ENCODE results near the gene CFD.
A peak's percentile ranks its signal among the peaks of the same experiment; 100 is the strongest.
"Not testable (repeated sequence)": the region's sequence is repeated elsewhere in the genome, so short reads cannot be mapped to it uniquely, and the experiment has no call there.

Gene CFD

DNA sequence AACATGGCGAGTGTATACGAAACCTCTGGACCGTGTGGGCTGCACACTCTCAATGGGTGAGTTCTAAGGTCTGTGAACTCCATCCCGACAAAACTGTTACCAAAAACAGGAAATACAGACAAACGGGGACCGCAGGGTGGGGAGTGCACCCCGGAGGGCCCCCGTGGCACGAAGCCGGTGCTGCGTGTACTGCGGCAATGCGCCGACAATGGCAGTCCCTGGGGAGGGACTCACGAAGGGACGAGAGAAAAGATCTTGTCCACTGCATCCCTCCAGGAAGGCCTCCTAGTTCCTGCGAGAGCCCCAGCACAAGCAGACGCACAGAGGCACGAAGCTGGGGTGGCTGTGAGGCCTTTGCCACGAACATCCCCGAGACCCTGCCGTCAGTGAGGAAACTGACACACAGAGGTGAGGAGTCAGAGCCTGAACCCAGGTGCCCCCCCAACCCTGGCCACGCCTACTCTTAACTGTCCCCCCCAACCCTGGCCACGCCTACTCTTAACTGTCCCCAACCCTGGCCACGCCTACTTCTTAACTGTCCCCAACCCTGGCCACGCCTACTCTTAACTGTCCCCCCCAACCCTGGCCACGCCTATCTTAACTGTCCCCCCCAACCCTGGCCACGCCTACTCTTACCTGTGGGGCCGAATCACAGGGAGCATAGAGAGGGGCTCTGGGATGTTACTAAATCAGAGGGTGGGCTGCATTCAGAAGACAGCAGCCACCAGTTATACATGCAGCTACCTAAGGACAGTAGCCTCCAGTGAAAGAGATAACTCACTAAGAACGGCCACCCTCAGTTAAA lies 29.3 kb downstream of the CFD start:
- peak; percentile 20 for DNase-seq

DNA sequence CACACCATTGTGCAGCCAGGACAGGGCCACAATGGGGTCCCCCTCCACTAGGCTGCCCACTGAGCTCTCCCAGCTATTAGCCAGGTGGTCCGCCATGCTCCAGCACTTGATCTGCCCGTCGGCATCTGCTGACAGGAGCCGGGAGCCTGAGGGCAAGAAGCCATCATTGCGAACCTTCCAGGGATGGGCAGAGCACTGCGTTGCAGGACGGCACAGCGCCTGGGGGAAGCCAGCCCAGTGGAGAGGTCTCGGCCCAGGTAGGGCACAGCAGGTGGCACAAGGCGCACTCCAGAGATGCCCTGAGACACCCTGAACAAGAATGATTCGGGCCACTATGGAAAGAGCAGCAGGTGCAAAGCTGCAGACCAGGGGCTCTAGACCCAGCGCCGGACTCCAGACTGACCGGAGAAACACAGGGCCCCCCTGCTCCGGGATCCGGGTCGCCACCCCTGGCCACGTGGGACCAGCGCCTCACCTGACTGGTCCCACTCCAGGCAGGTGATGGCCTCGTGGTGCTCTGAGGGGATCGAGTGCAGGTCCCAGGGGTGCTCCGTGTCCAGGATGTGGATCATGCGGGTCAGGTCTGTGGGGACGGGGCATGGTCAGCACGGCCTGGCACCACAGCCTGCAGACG lies 30.3 kb downstream of the CFD start:
- no peak for DNase-seq

DNA sequence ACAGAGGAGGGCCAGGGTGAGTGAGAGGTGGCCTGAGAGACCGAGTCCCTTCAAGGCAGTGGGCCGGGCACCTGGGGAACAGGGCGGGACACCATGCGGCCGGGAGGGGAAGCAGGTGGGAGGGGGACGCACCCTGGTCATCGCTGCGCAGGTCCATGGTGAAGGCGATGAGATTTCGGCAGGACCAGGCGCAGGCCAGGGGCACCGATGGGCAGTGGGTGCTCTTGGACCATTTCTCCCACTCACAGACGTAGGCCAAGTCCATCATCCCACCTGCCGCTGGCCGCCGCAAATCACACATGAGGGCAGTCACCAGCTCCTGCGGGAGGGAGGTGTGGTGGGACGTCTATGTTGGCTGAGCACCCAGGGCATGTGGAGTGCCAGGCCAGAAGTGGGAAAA lies 31.4 kb downstream of the CFD start:
- DNase-seq, result no peak

DNA sequence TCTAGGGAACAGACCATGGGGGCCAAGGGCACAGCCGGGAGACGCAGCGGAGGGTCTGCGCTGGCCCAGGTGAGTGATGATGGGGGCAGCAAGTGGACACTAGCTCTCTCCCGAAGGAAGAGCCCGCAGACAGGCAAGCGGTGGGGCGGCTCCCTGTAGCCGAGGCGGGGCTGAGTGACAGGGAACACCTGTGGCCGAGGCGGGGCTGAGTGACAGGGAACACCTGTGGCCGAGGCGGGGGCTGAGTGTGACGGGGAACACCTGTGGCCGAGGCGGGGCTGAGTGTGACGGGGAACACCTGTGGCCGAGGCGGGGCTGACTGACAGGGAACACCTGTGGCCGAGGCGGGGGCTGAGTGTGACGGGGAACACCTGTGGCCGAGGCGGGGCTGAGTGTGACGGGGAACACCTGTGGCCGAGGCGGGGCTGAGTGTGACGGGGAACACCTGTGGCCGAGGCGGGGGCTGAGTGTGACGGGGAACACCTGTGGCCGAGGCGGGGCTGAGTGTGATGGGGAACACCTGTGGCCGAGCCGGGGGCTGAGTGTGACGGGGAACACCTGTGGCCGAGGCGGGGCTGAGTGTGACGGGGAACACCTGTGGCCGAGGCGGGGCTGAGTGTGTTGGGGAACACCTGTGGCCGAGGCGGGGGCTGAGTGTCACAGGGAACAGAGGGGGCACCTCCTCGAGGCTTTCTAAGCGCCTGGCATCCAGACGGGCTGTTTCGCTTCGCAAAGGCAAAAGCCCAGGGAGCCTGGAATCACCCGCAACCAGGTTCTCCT lies 32.1 kb downstream of the CFD start:
- not testable (repeated sequence) for DNase-seq

DNA sequence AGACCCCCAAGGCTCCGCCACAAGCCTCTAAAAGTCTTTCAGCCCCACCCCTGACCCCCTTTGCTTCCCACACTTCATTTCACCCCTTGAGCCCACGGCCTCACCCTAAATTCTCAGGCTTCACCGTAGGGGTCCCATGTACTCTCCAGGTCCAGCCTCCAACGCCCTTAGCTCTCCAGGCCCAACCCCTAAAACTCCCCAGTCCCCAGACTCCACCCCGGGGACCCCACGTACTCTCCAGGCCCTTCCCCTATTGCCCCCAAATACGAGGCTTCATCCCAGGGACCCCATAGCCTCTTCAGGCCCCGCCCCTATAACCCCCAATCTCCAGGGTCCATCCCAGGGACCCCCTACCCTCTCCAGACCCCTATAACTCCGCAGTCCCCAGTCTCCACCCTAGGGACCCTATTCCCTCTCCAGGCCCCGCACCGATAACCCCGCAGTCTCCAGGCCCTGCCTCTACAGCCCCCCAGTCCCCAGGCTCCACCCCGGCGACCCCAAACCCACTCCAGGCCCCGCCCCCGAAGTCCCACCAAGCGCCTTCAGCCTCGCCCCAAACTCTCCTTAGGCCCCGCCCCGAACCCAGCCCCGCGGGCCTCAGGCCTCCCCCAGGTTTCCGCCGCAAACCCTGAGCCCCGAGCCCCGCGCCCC lies 32.9 kb downstream of the CFD start:
- peak; percentile 45 for DNase-seq

DNA sequence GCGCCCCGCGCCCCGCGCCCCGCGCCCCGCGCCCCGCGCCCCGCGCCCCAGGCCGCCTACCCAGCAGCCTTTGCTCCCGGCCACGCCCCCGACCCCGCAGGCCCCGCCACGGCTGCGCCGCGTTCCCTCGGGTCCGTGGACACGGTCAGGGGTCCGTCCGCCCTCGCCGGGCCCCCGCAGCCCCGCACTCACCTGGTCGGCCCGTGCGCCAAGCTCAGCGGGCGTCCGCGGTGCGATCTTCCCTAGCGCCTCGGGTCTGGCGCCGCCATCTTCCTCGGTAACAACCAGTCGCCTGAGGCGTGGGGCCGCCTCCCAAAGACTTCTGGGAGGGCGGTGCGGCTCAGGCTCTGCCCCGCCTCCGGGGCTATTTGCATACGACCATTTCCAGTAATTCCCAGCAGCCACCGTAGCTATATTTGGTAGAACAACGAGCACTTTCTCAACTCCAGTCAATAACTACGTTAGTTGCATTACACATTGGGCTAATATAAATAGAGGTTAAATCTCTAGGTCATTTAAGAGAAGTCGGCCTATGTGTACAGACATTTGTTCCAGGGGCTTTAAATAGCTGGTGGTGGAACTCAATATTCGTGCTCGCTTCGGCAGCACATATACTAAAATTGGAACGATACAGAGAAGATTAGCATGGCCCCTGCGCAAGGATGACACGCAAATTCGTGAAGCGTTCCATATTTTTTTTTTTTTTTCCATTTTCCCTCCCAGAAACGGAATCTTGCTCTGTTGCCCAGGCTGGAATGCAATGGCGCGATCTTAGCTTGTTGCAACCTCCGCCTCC lies 33.6 kb downstream of the CFD start, which contains the start of the genes MED16 and RNU6-9:
TSS of gene MED16 (minus strand) at position 294 of the 796 bp plus-strand sequence. CDS start 2,056 bp downstream, outside the sequence.
TSS of gene RNU6-9 (plus strand) at position 591 of the 796 bp plus-strand sequence.
- peak; percentile 84 for DNase-seq

DNA sequence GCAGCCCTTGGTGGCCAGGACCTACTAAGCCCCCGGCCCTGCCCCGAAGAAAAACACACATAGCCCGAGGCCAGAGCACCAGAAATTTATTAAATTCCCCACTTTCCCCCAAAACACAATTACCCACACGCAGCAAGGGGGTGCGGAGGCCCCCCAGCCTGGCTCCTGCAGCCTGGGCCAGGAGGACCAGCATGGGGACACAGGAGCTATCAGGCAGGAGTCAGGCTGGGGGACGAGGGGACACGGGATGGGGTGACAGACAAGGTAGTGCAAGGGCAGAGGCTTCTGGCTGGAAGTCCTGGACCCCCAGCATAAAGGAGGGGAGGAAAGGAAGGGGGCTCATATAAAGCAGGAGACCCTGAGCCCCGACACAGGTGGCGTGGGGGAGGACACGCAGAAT lies 37.0 kb downstream of the CFD start:
- DNase-seq, result no peak

DNA sequence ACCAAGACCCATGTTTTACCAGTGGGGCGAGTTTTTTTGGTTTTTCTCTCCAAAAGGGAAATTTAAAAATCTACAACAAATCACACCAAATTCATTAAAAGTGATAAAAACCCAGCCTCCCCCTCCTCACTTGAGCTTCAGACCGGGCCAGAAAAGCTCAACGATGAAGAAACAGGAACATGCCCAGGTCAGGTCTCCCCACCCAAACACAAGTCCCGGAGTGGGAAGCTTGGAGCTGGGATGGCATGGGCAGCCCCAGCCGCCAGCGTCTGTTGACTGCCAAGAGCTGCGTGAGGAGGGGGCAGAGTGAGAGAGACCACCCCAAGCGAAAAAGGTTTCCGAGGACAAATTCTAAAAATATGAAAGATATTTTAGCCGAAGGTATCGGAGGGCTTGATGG lies 37.5 kb downstream of the CFD start:
- no peak for DNase-seq

DNA sequence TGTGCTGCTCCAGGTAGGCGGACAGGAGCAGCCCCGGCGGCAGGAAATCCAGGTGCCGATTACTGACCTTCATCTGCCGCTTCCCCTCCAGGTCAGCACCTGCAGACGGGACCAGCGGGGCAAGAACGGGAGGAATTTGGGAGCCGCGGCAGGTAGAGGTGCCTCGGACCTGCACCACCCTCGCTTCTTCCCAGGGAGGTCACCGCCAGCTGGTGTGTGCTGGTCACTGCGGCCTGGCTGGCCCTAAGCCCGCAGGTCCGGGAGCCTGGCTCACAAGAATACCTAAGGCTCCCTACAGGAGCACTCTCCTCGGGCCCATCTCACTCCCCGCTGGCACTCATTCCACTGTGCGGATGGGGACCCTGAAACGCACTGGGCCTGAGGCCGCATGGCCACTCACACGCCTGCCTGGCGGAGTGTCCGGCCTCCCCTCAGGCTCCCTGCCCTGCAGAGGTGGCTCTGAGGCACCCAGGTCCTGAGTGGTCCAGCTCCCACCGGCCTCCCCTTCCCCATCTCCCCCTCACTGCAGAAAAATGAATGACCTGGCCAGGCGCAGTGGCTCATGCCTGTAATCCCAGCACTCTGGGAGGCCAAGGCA lies 38.1 kb downstream of the CFD start:
- no peak for DNase-seq

DNA sequence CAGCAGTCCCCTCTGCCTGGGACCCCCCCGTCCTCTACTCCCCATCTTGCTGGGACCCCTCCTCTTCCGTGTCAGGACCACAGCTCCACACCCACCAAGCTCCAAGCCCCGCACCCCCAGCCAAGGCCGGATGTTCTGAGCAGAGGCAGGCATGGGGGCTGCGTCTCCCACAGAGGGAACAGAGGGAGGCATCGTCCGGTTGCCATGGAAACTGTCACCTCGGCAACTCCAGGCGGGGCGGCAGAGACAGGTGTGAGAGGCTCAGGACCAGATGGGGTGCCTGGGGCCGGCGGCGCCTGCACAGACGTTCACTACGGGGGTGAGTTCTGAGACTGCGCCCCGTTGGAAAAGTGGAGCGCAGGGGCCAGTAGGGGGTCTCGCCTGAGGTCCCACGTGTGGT lies 39.2 kb downstream of the CFD start:
- peak; percentile 42 for DNase-seq

DNA sequence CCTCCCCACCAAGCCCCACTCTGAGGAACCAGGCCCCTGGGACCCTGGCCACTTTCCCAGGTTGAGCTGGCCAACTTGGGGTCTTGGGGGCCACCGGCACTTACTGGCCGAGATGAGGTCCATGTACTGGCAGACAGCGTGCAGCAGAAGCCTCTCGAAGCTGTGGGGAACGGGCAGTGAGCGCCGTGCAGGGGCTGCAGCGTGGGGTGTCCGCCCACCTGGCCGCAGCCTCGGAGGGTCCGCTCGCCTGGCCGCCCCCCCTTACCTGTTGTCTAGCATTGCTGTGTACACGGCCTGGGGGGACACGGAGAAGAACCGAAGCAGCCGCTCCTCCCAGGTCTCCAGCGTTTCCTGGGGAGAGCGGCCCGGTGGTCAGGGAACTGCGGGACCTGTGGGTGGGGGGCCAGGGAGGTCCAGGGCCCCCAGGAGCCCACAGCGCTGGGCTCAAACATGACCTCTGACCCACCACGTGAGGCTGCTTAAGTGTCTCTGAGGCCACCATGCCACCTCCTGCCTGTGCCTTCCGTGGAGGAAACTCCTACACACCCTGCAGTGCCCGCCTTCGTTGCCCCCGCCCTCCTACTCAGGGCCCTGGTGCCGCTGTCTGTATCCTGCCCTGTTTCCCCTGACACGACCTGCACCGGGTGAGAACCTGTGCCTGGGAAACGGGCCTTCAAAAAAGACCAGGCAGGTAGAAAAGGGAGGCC lies 40.0 kb downstream of the CFD start:
- DNase-seq, result no peak

DNA sequence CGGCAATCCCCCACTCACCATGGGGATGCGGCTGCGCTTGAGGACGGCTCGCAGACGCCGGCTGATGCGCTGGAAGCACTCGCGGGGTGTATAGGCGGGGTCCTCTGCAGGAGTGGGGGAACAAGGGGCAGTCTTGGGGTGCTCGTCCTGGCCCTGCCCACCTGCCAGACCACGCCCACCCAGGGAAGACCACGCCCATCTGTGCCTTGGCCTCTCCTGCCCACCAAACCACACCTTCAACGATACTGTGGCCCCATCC lies 40.5 kb downstream of the CFD start:
- no peak for DNase-seq

DNA sequence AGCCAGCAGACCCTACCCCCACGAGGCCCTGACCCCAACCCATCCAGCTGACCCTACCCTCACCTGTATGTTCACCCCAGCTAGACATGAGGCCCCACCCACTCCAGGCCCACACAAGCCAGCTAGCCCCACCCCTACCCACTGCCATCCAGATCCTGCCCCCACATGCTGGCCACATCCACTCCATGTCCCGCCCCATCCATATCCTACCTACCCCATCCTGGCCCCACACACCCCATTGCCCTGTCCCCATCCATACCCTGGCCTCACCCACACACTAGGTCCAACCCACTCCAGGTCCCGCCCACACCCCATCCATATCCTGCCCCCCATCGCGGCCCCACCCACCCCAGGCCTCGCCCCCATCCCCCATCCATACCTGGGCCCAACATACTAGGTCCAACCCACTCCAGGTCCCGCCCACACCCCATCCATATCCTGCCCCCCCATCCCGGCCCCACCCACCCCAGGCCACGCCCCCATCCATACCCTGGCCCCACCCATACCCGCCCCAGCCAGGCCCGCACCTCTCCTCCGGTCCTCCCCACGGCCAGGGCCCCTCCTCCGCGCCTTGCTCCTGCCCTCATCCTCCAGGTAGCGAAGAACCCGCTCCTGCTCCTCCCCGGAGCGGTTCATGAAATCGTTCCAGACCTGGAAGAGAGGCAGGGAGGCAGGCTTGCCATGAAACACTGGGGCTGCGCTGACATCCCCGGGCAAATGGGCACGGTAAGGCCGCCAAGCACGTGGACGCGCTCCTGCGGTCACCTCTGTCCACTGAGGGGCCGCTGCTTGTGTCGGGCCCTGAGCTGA lies 41.0 kb downstream of the CFD start:
- peak; percentile 16 for DNase-seq

DNA sequence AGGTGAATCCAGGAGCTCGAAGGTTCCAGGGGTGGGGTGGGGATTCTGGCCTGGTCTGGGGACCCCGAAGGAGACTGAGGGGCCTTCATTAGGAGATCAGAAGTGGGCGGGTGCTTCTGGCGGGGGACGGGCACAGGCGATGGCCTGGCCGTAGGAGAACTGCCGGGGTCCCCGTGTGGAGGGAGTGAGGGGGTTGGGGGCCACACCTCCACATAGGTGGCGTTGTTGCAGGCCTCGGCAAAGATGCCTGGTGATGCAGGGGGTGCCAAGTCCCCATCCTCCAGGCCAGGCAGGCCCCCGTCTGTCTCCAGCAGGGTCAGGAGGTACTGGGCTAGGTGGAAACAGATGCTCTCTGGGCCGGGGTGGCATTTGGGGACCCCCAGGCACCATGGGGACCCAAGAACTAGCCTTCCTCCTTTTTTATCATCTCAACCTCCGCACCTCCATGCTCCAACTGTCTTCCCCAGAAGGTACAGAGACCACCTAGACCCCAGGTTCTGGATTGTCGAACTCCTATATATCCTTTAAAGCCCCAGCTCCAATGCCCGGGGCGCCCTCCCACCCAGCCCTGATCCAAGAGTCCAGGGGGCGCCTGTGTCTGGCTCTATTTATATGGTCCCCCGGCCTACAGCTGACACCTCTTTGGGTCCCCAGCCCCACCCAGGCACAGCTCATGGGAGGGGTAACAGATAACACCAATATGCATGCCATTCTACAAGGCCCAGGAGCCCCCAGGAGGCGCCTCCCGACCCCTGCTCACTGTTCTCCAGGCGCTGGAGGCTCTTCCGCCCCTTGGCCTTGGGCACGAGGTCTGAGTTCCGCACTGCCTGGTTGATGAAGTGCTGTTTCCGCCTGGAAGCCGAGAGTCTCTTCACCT lies 42.0 kb downstream of the CFD start:
- DNase-seq, result no peak

DNA sequence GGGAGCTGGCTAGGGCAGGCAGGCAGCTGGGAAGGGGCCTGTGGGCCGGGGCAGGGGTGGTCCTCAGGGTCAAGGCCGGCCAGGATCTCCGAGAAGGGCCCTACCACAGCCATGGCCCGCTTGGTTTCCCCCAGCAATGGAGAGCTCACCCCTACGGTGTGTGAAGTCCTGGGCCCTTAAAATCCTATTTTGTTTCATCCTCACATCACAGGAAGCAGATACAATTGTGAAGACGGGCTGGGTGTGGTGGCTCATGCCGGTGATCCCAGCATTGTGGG lies 42.6 kb downstream of the CFD start:
- no peak for DNase-seq

DNA sequence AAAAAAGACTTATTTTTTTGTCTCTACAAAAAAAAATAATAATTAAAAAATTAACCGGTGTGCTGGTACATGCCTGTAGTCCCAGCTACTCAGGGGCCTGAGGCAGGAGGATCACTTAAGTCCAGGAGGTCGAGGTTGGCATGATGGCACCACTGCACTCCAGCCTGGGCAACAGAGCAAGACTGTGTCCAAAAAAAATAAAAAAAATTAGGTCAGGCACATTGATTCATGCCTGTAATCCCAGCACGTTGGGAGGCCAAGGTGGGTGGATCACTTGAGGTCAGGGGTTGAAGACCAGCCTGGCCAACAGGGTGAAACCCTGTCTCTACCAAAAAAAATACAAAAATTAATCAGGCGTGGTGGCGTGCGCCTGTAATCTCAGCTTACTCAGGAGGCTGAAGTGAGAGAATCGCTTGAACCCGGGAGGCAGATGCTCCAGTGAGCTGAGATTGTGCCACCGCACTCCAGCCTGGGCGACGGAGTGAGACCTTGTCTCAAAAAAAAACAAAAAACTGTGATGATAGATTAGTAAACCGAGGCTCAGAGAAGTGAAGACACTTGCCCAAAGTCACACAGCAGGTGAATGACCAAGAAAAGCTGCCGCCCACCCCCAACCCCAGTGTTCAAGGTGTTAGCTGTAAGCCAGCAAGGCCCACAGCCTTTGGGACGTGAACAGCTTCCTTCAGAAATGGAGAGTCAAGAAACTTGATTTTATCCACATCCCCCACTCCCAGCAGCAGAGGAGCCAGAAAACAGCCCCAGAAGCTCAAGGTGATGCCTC lies 43.2 kb downstream of the CFD start:
- DNase-seq, result no peak

DNA sequence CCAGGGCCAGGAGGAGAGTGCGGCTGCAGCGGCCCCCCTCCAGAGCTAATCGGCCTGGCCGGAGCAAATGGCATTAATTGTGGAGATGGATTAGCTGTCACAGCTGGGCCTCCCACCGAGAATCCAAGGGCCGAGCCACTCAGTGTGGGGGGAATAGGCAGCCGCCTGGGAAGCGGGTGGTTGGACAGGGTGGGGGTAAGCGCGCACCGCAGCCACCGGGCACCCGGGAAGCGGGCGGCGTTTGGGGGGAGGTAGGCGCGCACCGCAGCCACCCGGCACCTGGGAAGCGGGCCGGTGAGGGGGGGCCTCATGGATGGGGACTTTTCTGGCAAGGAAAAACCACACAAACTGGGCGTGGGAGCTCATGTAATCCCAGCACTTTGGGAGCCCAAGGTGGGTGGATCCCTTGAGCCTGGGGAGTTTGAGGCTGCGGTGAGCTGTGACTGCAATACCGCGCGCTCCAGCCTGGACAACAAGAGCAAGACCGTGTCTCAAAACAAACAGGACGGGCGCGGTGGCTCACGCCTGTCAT lies 43.9 kb downstream of the CFD start:
- DNase-seq, result no peak

DNA sequence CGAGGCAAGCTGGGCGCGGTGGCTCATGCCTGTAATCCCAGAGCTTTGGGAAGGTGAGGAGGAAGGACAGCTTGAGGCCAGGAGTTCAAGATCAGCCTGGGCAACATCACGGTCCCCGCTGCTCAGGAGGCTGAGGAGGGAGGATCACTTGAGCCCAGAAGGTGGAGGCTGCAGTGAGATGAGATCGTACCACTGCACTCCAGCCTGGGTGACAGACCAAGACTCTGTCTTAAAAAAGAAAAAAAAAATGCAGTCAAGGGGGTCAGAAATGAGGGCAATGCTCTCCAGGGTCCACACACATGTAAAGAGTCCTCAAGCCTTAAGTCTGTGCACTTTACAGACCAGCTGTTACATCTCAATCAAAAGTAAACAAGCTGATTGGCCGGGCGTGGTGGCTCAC lies 45.1 kb downstream of the CFD start:
- DNase-seq, result no peak

DNA sequence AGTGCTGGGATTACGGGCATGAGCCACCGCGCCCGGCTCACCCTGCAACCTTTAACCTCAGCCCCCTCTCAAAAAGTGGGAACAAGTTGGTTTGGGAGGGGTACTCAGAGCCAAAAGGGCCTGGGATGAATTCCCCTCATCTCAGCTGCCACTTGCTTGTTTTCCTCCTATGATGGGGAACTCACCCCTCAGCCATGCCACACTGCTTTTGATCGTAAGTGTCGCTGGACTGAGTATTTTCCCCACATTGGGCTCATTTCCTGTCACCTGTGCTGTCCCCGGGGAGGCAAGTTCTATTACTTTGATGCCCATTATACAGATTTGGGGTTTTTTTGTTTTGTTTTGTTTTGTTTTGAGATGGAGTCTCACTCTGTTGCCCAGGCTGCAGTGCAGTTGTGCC lies 47.0 kb downstream of the CFD start:
- DNase-seq, result no peak

All from effector CD8-positive, alpha-beta T cell (primary cell).